ENCODE data around the gene ZNF540. TPM values are rescaled to one million over a fixed set of nuclear protein-coding genes. Genes with fewer than 3 reads are reported as not detected.
"Not testable (repeated sequence)": the region's sequence is repeated elsewhere in the genome, so short reads cannot be mapped to it uniquely, and the experiment has no call there.

The ZNF540 gene
- total RNA-seq, 2 donors from 2014 or later = 1.0 to 3.0 TPM

DNA sequence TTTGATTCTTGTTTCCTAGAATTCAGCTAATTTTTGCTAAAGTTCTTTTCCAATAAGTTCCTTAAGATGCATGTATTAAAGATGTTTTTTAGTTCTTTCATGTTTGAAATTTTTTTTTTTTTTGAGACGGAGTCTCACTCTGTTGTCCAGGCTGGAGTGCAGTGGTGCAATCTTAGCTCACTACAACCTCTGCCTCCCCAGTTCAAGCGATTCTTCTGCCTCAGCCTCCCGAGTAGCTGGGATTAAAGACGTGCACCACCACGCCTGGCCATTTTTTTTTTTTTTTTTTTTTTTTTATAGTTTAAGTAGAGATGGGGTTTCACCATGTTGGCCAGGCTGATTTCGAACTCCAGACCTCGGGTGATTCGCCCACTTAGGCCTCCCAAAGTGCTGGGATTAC lies 62.5 kb downstream of the ZNF540 start:
- H3K36me3 Mint-ChIP-seq = peaks cover 39 to 46% of the 10 kb centered on the region in 2 donors
- not testable (repeated sequence) for DNase-seq (ENCODE audit: low spot score in 2 of 2); ATAC-seq; H3K27ac Mint-ChIP-seq
- H3K9me3 Mint-ChIP-seq = peaks cover 0 to 27% of the 10 kb centered on the region in 2 donors

Other genes starting within 250 kb of the ZNF540 start
- gene ZNF527, start 223.8 kb upstream of the ZNF540 start, total RNA-seq = 1 to 10 TPM; 4.6 to 5.1 TPM
- 1 to 10 TPM; 6.3 to 6.7 TPM for gene ZNF569, start 127.4 kb upstream of the ZNF540 start, total RNA-seq
- 1 to 10 TPM; 3.6 to 9.2 TPM for gene ZNF570, start 125.5 kb upstream of the ZNF540 start, total RNA-seq
- 1 to 10 TPM; 4.5 to 4.7 TPM for gene ZNF793, start 87.9 kb upstream of the ZNF540 start, total RNA-seq
- 1 to 10 TPM; 2.4 to 5.0 TPM for gene ZNF571, start 84 bp upstream of the ZNF540 start, total RNA-seq
- gene ZFP30, start 60.6 kb downstream of the ZNF540 start, total RNA-seq = 10 to 100 TPM; 11.6 to 12.4 TPM
- 10 to 100 TPM in 1 of 2 donors, 1 to 10 TPM in 1; 5.7 to 13.1 TPM for gene ZNF607, start 124.9 kb downstream of the ZNF540 start, total RNA-seq
- gene ZNF573, start 184.7 kb downstream of the ZNF540 start, total RNA-seq = 1 to 10 TPM; 8.2 to 8.9 TPM